HG02943 (cell line): ENCODE results near the gene ARHGAP22.

Experiments
- ATAC-seq: cut with Tn5 transposase; IDR thresholded peaks from one replicate; pipeline ENCODE4 v1.9.1; 2021; ENCODE audit warnings: mild to moderate bottlenecking, low read depth, moderate library complexity; ENCODE audit not compliant: unreplicated experiment

Gene ARHGAP22

DNA sequence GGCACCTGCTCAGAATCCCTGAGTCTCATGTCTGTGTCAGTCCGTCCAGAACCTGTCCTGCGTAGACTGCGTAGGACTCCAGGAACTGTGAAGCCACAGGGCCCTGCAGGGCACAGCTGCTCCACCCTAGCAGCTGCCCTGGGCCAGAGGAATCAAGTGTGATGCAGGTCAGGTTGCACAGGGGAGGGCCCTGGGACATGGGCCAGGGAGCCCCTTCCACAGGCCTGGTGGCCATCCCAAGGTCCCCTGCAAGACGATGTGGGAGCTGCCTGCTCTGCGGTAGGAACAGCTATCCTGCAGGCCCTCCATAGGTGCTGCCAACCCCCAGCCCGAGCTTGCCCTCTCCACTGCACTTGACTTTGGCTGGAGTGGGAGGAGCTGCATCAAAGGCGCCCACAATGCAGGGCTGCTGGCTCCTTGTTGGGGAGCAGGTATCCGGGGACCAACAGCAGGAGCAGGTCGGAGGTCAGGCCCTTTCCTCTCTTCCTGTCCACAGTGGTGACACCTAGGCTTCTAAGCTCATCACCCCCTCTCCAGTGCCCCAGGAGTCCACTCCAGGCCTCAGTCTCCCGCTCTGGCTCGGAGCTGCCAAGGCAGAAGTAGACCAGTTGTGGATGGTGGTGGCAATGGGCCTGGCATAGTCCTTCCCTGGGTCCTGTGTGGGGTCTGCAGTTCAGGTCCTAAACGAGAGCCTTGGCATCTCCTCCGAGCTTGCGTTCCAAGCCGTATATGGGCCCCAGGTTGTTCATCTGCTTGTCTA is 149.3 kb downstream of the ARHGAP22 start:
- no peak for ATAC-seq

DNA sequence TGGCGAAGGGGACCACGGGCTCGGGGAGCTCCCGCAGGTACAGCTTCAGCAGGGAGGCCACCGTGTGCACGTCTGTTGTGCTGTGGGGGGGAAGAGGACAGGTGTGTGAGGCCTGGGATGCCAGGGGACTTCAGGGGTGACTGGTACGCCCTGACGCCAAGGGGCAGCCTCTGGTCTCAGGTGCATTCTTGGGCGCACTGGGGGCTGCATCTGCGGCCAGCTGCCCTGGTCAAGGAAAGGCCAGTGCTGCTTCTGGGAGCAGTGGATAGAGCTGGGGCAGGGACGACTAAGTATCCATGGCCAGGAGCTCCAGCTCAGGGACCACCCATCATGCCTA is 149.8 kb downstream of the ARHGAP22 start:
- no peak for ATAC-seq

- no peak for ATAC-seq
Measured at GRCh38 chr10:48454302-48455054, 150.4 kb downstream of the ARHGAP22 start.

DNA sequence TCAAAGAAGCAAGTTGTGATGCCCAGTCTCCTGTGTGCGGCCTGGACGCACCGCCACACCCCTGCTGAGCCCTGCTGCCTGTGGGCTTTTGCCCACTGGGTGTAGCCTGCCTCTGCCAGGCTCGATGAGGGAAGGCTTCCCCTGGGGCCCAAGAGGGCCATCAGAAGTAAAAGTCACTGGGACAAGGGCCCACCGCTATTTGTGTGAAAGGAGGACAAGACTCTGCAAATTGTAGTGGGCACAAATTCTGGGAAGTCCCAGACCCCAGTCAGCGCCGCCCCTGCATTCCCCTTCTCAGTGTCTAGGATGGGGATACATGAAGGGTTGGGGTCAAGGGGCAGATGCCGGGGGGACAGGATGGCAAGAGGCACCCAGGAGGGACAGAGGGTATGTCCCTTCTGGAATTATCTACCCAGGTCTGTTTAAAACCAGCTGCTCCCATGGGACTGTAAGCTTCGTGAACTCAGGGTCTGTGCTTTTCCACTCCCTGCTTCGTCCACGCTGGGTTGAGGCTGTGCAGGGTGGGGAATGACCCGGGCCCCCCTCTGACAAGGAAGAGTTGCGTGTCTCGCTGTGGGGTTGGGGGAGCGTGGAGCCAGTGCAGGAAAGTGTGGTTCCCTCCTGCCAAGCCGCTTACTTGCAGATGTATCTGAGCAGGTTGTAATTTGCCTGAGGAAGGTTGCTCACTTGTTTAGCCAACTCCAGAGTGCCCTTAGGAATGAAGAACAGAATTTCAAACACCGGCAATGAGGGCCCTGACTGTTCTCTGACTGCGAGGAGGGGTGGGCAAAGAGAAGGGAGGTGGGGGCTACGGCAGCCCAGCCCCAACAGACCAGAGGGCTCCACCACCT is 151.2 kb downstream of the ARHGAP22 start:
- ATAC-seq: no peak

DNA sequence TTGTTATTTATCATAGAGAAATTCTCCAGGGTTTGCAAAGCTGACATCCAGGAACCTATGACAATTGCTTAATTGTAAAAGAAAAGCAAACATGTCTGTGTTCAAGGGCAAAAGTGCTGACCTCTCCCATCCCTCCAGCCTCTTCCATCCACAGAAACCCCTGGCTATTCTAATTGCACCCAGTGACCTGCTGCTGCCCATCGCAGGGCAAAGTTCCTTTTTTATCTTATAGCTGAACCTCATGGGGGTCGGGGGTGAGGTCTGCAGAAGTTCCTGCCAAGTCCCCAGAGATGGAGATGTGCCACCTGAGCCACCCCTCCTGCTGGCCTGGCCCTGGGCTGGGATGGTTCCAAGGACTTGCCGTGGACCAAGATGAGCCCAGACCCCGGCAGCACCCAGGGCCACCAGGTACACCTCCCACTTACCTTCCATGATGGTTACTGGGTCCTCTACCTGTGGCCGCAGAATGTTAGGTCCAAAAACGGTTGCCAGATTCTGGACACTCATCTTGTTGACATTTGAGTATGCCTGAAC is 151.9 kb downstream of the ARHGAP22 start:
- no peak for ATAC-seq

- ATAC-seq: no peak
Measured at GRCh38 chr10:48451969-48452878, 152.6 kb downstream of the ARHGAP22 start.

DNA sequence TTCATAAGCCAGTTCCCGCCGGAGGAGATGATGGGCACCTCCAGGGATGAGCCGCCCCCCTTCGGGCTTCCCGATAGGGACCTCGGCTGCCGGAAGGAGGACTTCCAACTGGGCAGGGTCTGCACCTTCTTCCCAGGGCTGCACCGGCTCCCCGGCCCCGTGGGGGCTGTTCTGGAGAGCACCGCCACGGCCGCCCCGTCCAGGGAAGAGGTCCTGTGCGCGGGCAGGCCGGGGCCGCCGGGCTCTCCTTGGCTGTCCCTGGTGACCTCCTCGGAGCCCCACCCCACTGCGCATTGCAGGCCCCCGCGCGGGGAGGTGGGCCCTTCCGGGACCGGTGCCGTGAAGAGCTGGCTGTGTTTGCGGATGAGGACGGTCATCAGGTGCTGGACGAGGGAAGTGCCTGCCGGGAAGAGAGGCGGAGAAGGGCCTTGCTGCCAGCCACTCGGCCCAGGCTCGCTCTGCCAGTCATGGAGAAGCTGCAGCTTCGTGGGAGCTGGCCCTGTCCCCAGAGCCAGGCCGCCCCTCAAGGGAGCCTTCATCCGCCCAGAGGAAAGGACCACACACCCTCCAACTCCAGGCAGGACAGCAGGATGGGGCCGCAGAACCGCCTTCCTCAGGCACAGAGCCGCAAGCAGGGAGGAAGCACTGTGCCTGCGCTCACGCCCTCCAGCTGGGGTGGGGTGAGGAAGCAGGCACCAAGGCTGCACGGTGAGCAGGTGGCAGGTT is 154.0 kb downstream of the ARHGAP22 start:
- ATAC-seq: no peak

DNA sequence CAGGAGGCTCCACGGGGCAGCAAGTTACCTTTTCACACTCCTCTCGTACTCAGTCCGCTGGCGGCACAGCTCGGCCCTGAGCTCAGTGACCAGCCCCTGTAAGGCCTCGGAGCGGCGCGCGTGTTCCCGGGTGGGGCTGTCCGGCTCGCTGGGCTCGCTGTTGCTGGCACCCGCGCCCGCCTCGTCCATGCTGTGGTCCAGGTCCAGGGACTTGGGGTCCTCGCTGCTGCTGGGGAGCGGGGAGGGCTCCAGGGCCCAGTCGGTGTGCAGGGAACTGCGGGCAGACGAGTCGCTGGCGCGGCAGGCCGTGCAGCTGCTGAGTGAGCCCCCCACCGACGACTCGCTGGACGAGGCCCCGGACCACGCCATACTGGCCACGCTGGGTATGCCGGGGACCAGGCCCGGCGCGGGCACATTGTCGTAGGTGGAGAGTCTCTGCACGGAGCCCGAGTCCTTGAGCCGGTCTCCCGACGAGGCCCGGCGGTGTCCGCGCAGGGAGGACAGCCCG is 154.6 kb downstream of the ARHGAP22 start:
- ATAC-seq: no peak

- no peak for ATAC-seq
Measured at GRCh38 chr10:48449501-48450232, 155.2 kb downstream of the ARHGAP22 start.

- no peak for ATAC-seq
Measured at GRCh38 chr10:48448796-48449195, 156.1 kb downstream of the ARHGAP22 start.

DNA sequence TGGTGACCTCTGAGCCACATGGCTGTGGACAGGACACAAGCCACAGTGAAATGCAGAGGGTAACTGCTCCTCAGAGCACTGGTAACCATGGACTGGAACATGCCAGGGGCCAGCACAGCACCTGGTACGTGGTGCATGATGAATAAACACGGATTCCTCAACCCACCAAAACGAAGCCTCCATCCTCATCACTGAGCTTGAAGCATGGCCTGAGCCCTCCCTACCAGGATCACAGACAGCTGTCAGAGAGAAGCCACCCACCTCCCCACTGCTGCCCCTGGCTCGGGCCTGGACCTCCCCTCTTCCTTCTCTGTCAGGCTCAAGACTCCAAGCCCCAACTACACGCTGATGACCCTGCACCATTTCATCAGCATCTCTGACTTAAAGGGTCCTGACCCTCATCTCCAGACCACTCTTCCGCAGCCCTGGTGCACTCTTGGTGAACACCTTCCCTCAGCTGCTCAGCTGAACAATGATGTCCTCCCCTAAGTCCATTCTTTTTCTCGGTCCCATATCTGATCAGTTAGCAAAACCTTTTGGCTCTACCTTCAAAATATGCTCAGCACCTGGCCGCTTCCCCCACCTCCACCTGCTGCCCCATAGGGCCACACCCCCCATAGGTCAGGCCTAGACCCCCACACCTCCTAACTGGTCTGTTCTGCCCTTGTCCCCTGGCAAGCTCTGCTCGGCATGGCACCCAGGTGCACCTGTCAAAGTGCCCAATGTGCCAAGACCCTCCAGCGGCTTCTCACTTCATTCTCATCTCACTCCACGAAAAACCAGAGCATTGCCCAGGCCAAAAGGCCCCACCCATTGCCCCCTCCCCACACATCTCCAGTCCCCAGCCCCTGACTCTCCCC is 157.3 kb downstream of the ARHGAP22 start:
- no peak for ATAC-seq

DNA sequence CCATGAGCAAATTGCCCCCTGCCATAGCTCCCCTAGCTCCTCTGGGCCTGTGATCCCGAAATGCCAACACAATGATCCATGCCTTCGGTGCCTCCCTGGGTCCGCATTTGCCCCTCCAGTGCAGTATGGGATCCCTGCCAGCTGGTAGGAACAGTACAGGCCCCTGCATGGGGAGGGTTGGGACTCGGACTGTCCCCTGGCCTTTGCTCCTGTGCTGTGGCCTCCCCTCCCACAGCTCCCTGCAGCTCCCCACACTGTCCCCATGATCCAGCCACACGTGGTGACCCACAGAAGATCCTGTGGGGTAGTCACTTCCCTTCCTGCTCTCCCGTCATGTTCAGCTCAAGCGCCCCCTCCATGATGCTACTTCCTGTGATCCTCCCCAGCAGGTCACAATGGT is 158.1 kb downstream of the ARHGAP22 start:
- no peak for ATAC-seq

GRCh38 chr10:48445932-48446331 is 158.9 kb downstream of the ARHGAP22 start:
- no peak for ATAC-seq

DNA sequence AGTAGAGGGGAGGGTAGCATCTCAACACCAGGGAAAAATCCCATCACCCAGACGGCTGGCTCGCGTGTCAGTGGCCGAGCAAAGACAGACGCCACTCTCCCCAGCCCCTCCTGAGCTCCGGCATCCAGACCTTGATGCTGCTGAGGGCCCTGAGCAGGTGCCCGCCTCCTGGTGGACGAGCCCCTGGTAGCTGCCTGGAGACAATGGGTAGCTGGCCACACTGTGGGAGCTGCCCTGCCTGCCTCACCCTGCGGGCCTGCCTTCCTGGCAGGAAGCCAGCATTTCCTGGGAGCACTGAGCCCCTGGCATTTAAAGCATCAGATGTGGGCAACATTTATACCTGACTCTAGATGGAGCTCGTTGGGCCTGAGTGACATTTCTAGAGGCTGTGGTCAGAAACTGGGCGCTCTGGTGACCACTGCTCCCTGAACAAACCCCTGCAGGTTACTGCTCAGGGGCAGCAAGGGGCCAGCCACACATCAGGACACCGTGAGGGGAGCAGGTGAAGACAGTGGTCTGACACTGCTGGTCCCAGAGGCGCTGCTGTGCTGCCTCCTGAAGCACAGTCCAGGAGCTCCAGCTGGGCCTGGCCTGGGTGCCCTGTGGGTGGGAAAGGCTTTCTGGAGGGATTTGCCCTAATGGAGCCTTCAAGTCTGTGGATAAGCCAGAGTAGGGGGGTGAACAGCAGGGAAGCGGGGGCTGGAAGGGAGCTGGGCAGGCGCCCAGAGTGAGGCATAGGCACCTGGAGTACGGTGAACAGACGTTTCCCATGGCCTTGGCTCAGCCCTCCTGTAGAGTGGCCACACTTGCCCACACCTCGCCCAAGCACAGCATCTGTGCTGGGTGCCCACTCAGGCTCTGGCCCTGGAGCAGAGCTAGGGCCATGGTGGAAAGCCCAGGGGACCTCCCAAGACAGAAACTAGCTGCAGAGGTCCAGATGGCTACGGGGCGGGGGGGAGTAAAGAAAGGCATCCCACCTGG is 159.7 kb downstream of the ARHGAP22 start:
- no peak for ATAC-seq

DNA sequence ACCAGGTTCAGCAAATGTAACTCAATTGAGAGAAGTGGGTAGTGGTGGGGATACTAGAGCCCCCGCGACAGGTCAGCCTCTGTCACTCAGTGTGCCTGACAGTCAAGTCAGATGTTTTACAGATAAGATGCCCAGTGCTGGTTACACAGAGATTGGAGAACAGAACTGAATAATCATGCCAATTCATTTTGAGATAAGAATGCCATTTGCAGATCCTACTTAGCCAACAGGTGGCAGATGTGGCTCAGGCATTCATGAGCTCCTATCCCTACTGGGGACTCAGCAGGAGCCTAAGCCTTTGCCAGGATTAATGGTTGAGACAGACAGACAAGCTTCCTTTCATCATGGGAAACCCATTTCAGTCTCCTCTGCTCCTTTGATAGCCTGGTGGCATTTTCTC is 160.6 kb downstream of the ARHGAP22 start:
- no peak for ATAC-seq

DNA sequence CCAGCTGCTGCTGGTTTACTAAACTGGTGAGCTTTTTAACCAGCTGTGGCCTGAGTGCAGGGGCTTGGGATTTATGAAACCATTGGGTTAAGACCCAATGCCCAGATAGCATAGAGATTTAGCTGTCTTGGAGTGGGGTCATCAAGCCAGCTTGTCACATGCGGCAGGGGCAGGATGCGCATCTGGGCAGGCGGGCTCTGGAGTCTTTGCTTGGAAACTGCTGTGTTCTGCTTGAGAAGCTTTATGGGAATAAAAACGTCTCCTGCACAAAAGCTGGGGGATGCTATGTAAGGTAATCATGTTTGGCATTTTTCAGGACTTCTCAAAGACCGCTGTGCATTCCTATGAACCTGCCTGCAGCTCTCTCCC is 162.1 kb downstream of the ARHGAP22 start:
- no peak for ATAC-seq
